Measurements from ENCODE around the gene NR2E1. TPM values are rescaled to one million over a fixed set of nuclear protein-coding genes. Genes with fewer than 3 reads are reported as not detected.

The NR2E1 gene
- total RNA-seq, 1 donor from 2014 or later, result not detected

GRCh38 chr6:108209738-108210137 is 43.9 kb downstream of the NR2E1 start:
- DNase-seq (ENCODE audit: low spot score), result no peak

GRCh38 chr6:108210556-108210955 is 44.7 kb downstream of the NR2E1 start:
- DNase-seq (ENCODE audit: low spot score), result no peak

- DNase-seq (ENCODE audit: low spot score), result no peak
Measured at GRCh38 chr6:108211671-108212070, 45.8 kb downstream of the NR2E1 start.

GRCh38 chr6:108222064-108222463 is 56.2 kb downstream of the NR2E1 start:
- no peak for DNase-seq (ENCODE audit: low spot score)

- no peak for DNase-seq (ENCODE audit: low spot score)
Measured at GRCh38 chr6:108222504-108222903, 56.7 kb downstream of the NR2E1 start.

DNA sequence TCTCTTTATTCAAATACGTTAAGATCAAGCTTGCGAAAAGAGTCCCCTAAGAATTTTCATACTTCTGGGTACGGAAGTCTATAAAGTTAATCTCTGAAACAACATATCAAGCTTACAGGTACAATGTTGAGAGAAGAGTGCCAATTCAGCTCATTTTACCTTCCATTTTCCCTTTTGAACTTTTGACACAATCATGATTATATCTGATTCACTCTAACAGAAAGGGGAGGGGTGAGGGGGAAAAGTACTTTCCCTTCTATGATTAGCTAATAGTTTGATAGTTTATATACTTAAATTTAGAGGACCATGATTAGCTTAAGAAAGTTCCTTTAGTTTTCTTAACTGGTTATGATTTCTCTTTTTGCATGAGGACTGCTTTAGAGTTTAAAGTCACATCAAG is 61.5 kb downstream of the NR2E1 start:
- DNase-seq (ENCODE audit: low spot score), result no peak

GRCh38 chr6:108228416-108228815 is 62.6 kb downstream of the NR2E1 start:
- DNase-seq (ENCODE audit: low spot score), result no peak

GRCh38 chr6:108235127-108235526 is 69.3 kb downstream of the NR2E1 start:
- DNase-seq (ENCODE audit: low spot score), result no peak

- DNase-seq (ENCODE audit: low spot score), result no peak
Measured at GRCh38 chr6:108236791-108237190, 71.0 kb downstream of the NR2E1 start.

GRCh38 chr6:108238322-108238721 is 72.5 kb downstream of the NR2E1 start:
- DNase-seq (ENCODE audit: low spot score), result no peak

Other genes with a start within 250 kb of the NR2E1 start
- 85.5 TPM for gene SEC63, start 207.8 kb upstream of the NR2E1 start, total RNA-seq
- 33.4 TPM for gene OSTM1, start 91.3 kb upstream of the NR2E1 start, total RNA-seq
- 142 TPM for gene SNX3, start 95.0 kb downstream of the NR2E1 start, total RNA-seq
- 8.0 TPM for gene AFG1L, start 129.0 kb downstream of the NR2E1 start, total RNA-seq